Endodermal cell (in vitro differentiated cells): ENCODE measurements around the gene BCL11A. TPM values are rescaled to one million over a fixed set of nuclear protein-coding genes. Genes with fewer than 3 reads are reported as not detected.
A peak's percentile ranks its signal among the peaks of the same experiment; 100 is the strongest.

Experiments used
- DNase-seq: peaks from one replicate; pipeline ENCODE4 v3.0.0-alpha.2; 2017
- H3K27ac ChIP-seq: 2 replicates; pipeline ENCODE4 v1.5.1; 2013; ENCODE audit warnings: mild to moderate bottlenecking, low read depth, low read length, moderate library complexity
- H3K27me3 ChIP-seq: 2 replicates; pipeline ENCODE4 v1.6.1; 2013; ENCODE audit warnings: mild to moderate bottlenecking, low read length, moderate library complexity; ENCODE audit not compliant: insufficient read depth, control insufficient read depth, poor library complexity, severe bottlenecking
- H3K36me3 ChIP-seq: 2 replicates; pipeline ENCODE4 v1.7.0; 2013; ENCODE audit warnings: mild to moderate bottlenecking, low read length, moderate library complexity; ENCODE audit not compliant: control insufficient read depth, insufficient read depth
- H3K4me1 ChIP-seq: one replicate; pipeline ENCODE4 v1.7.0; 2013; ENCODE audit warnings: low read length; ENCODE audit not compliant: control insufficient read depth, insufficient read depth
- H3K4me3 ChIP-seq: 2 replicates; pipeline ENCODE4 v1.5.1; 2013; ENCODE audit warnings: mild to moderate bottlenecking, low read length, moderate library complexity
- H3K9ac ChIP-seq: 2 replicates; pipeline ENCODE4 v1.6.1; 2013; ENCODE audit warnings: mild to moderate bottlenecking, low read length, moderate library complexity; ENCODE audit not compliant: poor library complexity, severe bottlenecking; ENCODE audit errors: extremely low read depth
- H3K9me3 ChIP-seq: 2 replicates; pipeline ENCODE4 v1.6.1; 2013; ENCODE audit warnings: mild to moderate bottlenecking, low read length, moderate library complexity; ENCODE audit not compliant: control insufficient read depth
- H3K27ac Mint-ChIP-seq: 2 replicates; pipeline ENCODE4 v1.8.0; 2020; ENCODE audit warnings: mixed read lengths
- H3K27me3 Mint-ChIP-seq: 2 replicates; pipeline ENCODE4 v1.8.0; 2021; ENCODE audit warnings: mild to moderate bottlenecking, mixed read lengths; ENCODE audit not compliant: insufficient read depth
- H3K36me3 Mint-ChIP-seq: 2 replicates; pipeline ENCODE4 v1.8.0; 2020; ENCODE audit warnings: low read depth, mixed read lengths
- H3K4me1 Mint-ChIP-seq: 2 replicates; pipeline ENCODE4 v1.8.0; 2020; ENCODE audit warnings: mixed read lengths
- H3K4me3 Mint-ChIP-seq: 2 replicates; pipeline ENCODE4 v1.8.0; 2020; ENCODE audit warnings: mild to moderate bottlenecking, moderate library complexity, mixed read lengths
- H3K9me3 Mint-ChIP-seq: 2 replicates; pipeline ENCODE4 v1.8.0; 2020; ENCODE audit warnings: mild to moderate bottlenecking, mixed read lengths
- CTCF ChIP-seq: fragments of 200-600 bp; sonication (generic); conservative IDR thresholded peaks from 2 replicates; pipeline ENCODE4 v1.5.0; 2021; ENCODE audit warnings: antibody characterized with exemption, mild to moderate bottlenecking
- WGBS, 2 experiments: methylation state at CpG; one replicate each; pipeline versions ENCODE4 v1.1.5 to v1.1.7; 2013; ENCODE audit warnings: missing lambda C conversion rate in 2 of 2, mixed read lengths in 1 of 2; ENCODE audit not compliant: insufficient coverage in 1 of 2, insufficient read length in 1 of 2; 5-methylcytosine and 5-hydroxymethylcytosine counted together
- total RNA-seq, 2 donors: library from RNA; stranded (reverse); fragmentation: NEBNext Ultra II Directional in 1 of 2; extraction: Animal tissue kit (Norgen Biotek cat#: 25700) in 1 of 2; gene quantifications; 2 replicates in 1 of 2; 3 replicates in 1 of 2; pipeline ENCODE4 v1.2.1, GENCODE V29; 2021

Gene BCL11A
- total RNA-seq, 2 donors from 2014 or later, result 14.7 to 16.3 TPM

DNA sequence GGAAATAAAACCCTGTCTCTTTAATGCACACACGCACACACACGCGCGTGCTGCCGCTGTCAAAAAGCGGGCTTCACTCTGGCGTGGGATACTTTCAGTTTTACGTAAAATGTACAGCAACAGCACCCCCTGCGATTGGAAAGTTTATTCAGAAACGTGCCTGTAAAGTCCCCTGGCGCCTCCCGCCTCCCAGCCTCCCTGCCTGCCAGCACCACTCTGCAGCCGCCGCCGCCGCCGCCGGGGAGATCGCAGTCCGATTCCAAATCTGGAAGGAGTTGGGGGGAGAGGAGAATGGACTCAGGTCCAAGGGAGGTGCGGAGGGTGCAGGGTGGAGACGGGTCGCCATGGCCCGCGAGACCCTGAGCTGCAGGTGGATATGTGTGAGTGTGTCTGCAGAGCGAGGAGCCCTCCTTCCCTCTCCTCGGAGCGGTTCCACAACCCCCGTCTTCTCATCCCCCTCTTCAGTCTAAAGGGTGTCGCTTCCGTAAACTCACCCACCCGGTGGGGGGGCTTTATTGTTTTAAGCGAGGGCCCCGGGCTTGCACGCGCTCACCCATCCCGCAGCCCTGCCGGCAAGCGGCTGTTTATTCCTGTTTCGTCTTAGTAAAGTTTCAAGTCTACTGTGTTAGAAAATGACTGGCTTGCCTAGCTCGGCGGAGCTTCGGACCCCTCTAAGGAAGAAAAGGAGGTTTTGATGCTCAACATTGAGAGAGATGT lies 1.8 kb upstream of the BCL11A start:
- Mint-ChIP-seq H3K9me3 (no peaks in the 10 kb centered on the region), H3K36me3 (no peaks in the 10 kb centered on the region), H3K4me1 (peaks cover 17% of the 10 kb centered on the region), H3K27me3 (peaks cover 54% of the 10 kb centered on the region), H3K4me3 (peak overlapping the region; percentile 83), H3K27ac (no peak overlapping the region)
- no peak overlapping the region for H3K9ac ChIP-seq
- 0% methylated on average over 19 to 41 of the region's 43 CpGs for WGBS, 2 experiments
- no peaks in the 10 kb centered on the region for H3K4me1 ChIP-seq
- peak overlapping the region; percentile 86 for H3K4me3 ChIP-seq
- peaks cover 60% of the 10 kb centered on the region for H3K27me3 ChIP-seq
- no peaks in the 10 kb centered on the region for H3K9me3 ChIP-seq
- peak; percentile 61 for TF ChIP-seq CTCF
- H3K27ac ChIP-seq, result no peak overlapping the region
- DNase-seq, result peak; percentile 85
- H3K36me3 ChIP-seq, result no peaks in the 10 kb centered on the region

DNA sequence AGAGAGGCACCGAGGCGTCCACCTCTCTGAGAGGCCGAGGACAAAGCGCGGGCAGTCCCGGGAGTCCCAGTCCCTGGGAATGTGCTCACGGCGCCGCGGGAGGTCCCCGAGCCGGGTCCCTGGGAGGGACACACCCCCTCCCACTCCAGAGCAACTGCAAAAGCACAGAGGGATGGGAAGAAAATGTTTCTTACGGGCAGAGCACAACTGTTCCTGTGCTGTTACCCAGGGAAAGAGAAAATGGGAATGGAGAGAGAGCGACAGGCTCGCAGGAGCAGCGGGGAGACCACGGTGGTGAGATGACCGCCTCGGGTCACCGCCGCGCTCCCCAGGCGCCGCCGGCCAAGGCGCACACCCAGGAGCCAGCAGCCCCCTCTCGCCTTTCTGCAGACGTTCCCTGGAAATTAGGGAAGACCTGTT lies 1.2 kb upstream of the BCL11A start:
- peak; percentile 83 for DNase-seq
- Mint-ChIP-seq H3K9me3 (no peaks in the 10 kb centered on the region), H3K4me1 (peaks cover 17% of the 10 kb centered on the region), H3K36me3 (no peaks in the 10 kb centered on the region), H3K4me3 (peak overlapping the region; percentile 83), H3K27ac (no peak overlapping the region), H3K27me3 (peaks cover 48% of the 10 kb centered on the region)
- Histone ChIP-seq H3K9me3 (no peaks in the 10 kb centered on the region), H3K9ac (peak overlapping the region; percentile 18), H3K4me3 (peak overlapping the region; percentile 86), H3K4me1 (no peaks in the 10 kb centered on the region), H3K27me3 (peaks cover 54% of the 10 kb centered on the region), H3K36me3 (no peaks in the 10 kb centered on the region), H3K27ac (peak overlapping the region; percentile 70)
- no peak for TF ChIP-seq CTCF
- 0% methylated on average over 4 to 28 of the region's 28 CpGs for WGBS, 2 experiments

- 0% methylated on average over 26 to 56 of the region's 56 CpGs for WGBS, 2 experiments
- no peak for TF ChIP-seq CTCF
- peak overlapping the region; percentile 70 for H3K27ac ChIP-seq
- no peaks in the 10 kb centered on the region for H3K9me3 ChIP-seq
- peaks cover 49% of the 10 kb centered on the region for H3K27me3 ChIP-seq
- H3K9ac ChIP-seq, result peak overlapping the region; percentile 18
- H3K4me3 ChIP-seq, result peak overlapping the region; percentile 86
- no peaks in the 10 kb centered on the region for H3K4me1 ChIP-seq
- Mint-ChIP-seq H3K9me3 (no peaks in the 10 kb centered on the region), H3K27ac (no peak overlapping the region), H3K4me1 (peaks cover 19% of the 10 kb centered on the region), H3K36me3 (no peaks in the 10 kb centered on the region), H3K27me3 (peaks cover 43% of the 10 kb centered on the region), H3K4me3 (peak overlapping the region; percentile 83)
- peak; percentile 88 for DNase-seq
- no peaks in the 10 kb centered on the region for H3K36me3 ChIP-seq
Observed at GRCh38 chr2:60554074-60554645, 706 bp upstream of the BCL11A start.
